ENCODE measurements around the gene TTC23L.

TTC23L gene

GRCh38 chr5:34923694-34924461 lies 84.9 kb downstream of the TTC23L start:
- H3K4me3 Mint-ChIP-seq = no peak overlapping the region
- peak overlapping the region in 1 of 2 donors; percentile 15 for H3K27ac Mint-ChIP-seq
- no peaks in the 10 kb centered on the region for H3K9me3 Mint-ChIP-seq
- peaks cover 80% of the 10 kb centered on the region for H3K36me3 Mint-ChIP-seq (ENCODE audit: insufficient read depth)
- DNase-seq = no peak
- ATAC-seq (replicated peaks) = peak; percentile 56
- peaks cover 2 to 3% of the 10 kb centered on the region in 2 donors for H3K4me1 Mint-ChIP-seq (ENCODE audit: low read depth in 2 of 2)
- no peaks in the 10 kb centered on the region for H3K27me3 Mint-ChIP-seq

GRCh38 chr5:34924462-34924765 lies 85.5 kb downstream of the TTC23L start:
- DNase-seq (no peak), ATAC-seq (replicated peaks) (no peak)
- Mint-ChIP-seq H3K27me3 (no peaks in the 10 kb centered on the region), H3K27ac (no peak overlapping the region), H3K36me3 (ENCODE audit: insufficient read depth) (peaks cover 79% of the 10 kb centered on the region), H3K4me3 (no peak overlapping the region), H3K4me1 (ENCODE audit: low read depth in 2 of 2) (peaks cover 5 to 8% of the 10 kb centered on the region in 2 donors), H3K9me3 (no peaks in the 10 kb centered on the region)

GRCh38 chr5:34926318-34926888 lies 87.4 kb downstream of the TTC23L start:
- DNase-seq (no peak), ATAC-seq (replicated peaks) (no peak)
- Mint-ChIP-seq H3K4me3 (no peak overlapping the region), H3K9me3 (no peaks in the 10 kb centered on the region), H3K27me3 (no peaks in the 10 kb centered on the region), H3K4me1 (ENCODE audit: low read depth in 2 of 2) (peaks cover 16 to 22% of the 10 kb centered on the region in 2 donors), H3K36me3 (ENCODE audit: insufficient read depth) (peaks cover 61% of the 10 kb centered on the region), H3K27ac (no peak overlapping the region)

- Mint-ChIP-seq H3K4me3 (no peak overlapping the region), H3K36me3 (ENCODE audit: insufficient read depth) (peaks cover 48% of the 10 kb centered on the region), H3K27ac (no peak overlapping the region), H3K4me1 (ENCODE audit: low read depth in 2 of 2) (peaks cover 22 to 28% of the 10 kb centered on the region in 2 donors), H3K9me3 (no peaks in the 10 kb centered on the region), H3K27me3 (no peaks in the 10 kb centered on the region)
- no peak for ATAC-seq (replicated peaks)
- DNase-seq = no peak
Measured at GRCh38 chr5:34927785-34928184, 88.8 kb downstream of the TTC23L start.

GRCh38 chr5:34928267-34928666 lies 89.3 kb downstream of the TTC23L start:
- Mint-ChIP-seq H3K4me3 (peak overlapping the region; percentile 98 to 99), H3K27me3 (no peaks in the 10 kb centered on the region), H3K36me3 (ENCODE audit: insufficient read depth) (peaks cover 43% of the 10 kb centered on the region), H3K27ac (no peak overlapping the region), H3K4me1 (ENCODE audit: low read depth in 2 of 2) (peaks cover 22 to 28% of the 10 kb centered on the region in 2 donors), H3K9me3 (no peaks in the 10 kb centered on the region)
- ATAC-seq (replicated peaks) = no peak
- no peak for DNase-seq

GRCh38 chr5:34929134-34929719 lies 90.3 kb downstream of the TTC23L start, which contains the start of gene DNAJC21:
Gene DNAJC21, plus strand, starts transcription at chr5:34929559. Its CDS starts 261 bp downstream, at chr5:34929820.
- H3K4me3 Mint-ChIP-seq = peak within 1 kb of the TSS; percentile 98 to 99
- no peaks in the 10 kb centered on the region for H3K27me3 Mint-ChIP-seq
- H3K4me1 Mint-ChIP-seq (ENCODE audit: low read depth in 2 of 2) = peaks cover 24 to 34% of the 10 kb centered on the region in 2 donors
- peaks cover 40% of the 10 kb centered on the region for H3K36me3 Mint-ChIP-seq (ENCODE audit: insufficient read depth)
- ATAC-seq (replicated peaks) (peak; percentile 80), DNase-seq (peak; percentile 96 to 98 (median 97))
- H3K9me3 Mint-ChIP-seq = no peaks in the 10 kb centered on the region
- peak within 1 kb of the TSS; percentile 95 to 96 for H3K27ac Mint-ChIP-seq

GRCh38 chr5:34929720-34930461 lies 90.9 kb downstream of the TTC23L start:
- Mint-ChIP-seq H3K4me3 (peak overlapping the region; percentile 98 to 99), H3K27me3 (no peaks in the 10 kb centered on the region), H3K9me3 (no peaks in the 10 kb centered on the region), H3K36me3 (ENCODE audit: insufficient read depth) (peaks cover 35% of the 10 kb centered on the region), H3K27ac (peak overlapping the region; percentile 95 to 96), H3K4me1 (ENCODE audit: low read depth in 2 of 2) (peaks cover 26 to 34% of the 10 kb centered on the region in 2 donors)
- peak; percentile 72 for ATAC-seq (replicated peaks)
- DNase-seq = peak; percentile 75 to 78 (median 77)

GRCh38 chr5:34930462-34930844 lies 91.5 kb downstream of the TTC23L start:
- DNase-seq (no peak), ATAC-seq (replicated peaks) (no peak)
- H3K4me1 Mint-ChIP-seq (ENCODE audit: low read depth in 2 of 2) = peaks cover 27 to 34% of the 10 kb centered on the region in 2 donors

GRCh38 chr5:34930870-34931269 lies 91.9 kb downstream of the TTC23L start:
- Mint-ChIP-seq H3K27ac (peak overlapping the region in 1 of 2 donors; percentile 96), H3K4me1 (ENCODE audit: low read depth in 2 of 2) (peaks cover 27 to 34% of the 10 kb centered on the region in 2 donors), H3K4me3 (peak overlapping the region; percentile 98 to 99)

More at GRCh38 chr5:34930462-34930844, 91.5 kb downstream of the TTC23L start:
- no peaks in the 10 kb centered on the region for H3K9me3 Mint-ChIP-seq
- H3K27me3 Mint-ChIP-seq = no peaks in the 10 kb centered on the region
- H3K4me3 Mint-ChIP-seq = peak overlapping the region; percentile 98 to 99
- peak overlapping the region; percentile 95 to 96 for H3K27ac Mint-ChIP-seq
- H3K36me3 Mint-ChIP-seq (ENCODE audit: insufficient read depth) = peaks cover 35% of the 10 kb centered on the region

GRCh38 chr5:34932947-34933346 lies 94.0 kb downstream of the TTC23L start:
- Mint-ChIP-seq H3K27ac (no peak overlapping the region), H3K36me3 (ENCODE audit: insufficient read depth) (peaks cover 44% of the 10 kb centered on the region), H3K27me3 (no peaks in the 10 kb centered on the region), H3K4me1 (ENCODE audit: low read depth in 2 of 2) (peaks cover 27 to 34% of the 10 kb centered on the region in 2 donors), H3K9me3 (no peaks in the 10 kb centered on the region), H3K4me3 (no peak overlapping the region)
- ATAC-seq (replicated peaks) (no peak), DNase-seq (no peak)

More at GRCh38 chr5:34930870-34931269, 91.9 kb downstream of the TTC23L start:
- no peak for DNase-seq
- no peak for ATAC-seq (replicated peaks)
- H3K9me3 Mint-ChIP-seq = no peaks in the 10 kb centered on the region
- peaks cover 35% of the 10 kb centered on the region for H3K36me3 Mint-ChIP-seq (ENCODE audit: insufficient read depth)
- no peaks in the 10 kb centered on the region for H3K27me3 Mint-ChIP-seq

- Mint-ChIP-seq H3K4me1 (ENCODE audit: low read depth in 2 of 2) (no peaks in the 10 kb centered on the region), H3K27me3 (no peaks in the 10 kb centered on the region), H3K27ac (no peak overlapping the region), H3K36me3 (ENCODE audit: insufficient read depth) (peaks cover 77% of the 10 kb centered on the region), H3K4me3 (no peak overlapping the region), H3K9me3 (no peaks in the 10 kb centered on the region)
- DNase-seq (no peak), ATAC-seq (replicated peaks) (no peak)
Measured at GRCh38 chr5:34941936-34942335, 103.0 kb downstream of the TTC23L start.

GRCh38 chr5:34944044-34944443 lies 105.1 kb downstream of the TTC23L start:
- no peak for ATAC-seq (replicated peaks)
- Mint-ChIP-seq H3K4me1 (ENCODE audit: low read depth in 2 of 2) (no peaks in the 10 kb centered on the region), H3K4me3 (no peak overlapping the region), H3K36me3 (ENCODE audit: insufficient read depth) (peaks cover 74% of the 10 kb centered on the region), H3K27ac (no peak overlapping the region), H3K27me3 (no peaks in the 10 kb centered on the region), H3K9me3 (no peaks in the 10 kb centered on the region)
- DNase-seq = no peak

- no peak overlapping the region for H3K4me3 Mint-ChIP-seq
- peaks cover 74% of the 10 kb centered on the region for H3K36me3 Mint-ChIP-seq (ENCODE audit: insufficient read depth)
- no peaks in the 10 kb centered on the region for H3K4me1 Mint-ChIP-seq (ENCODE audit: low read depth in 2 of 2)
- H3K27me3 Mint-ChIP-seq = no peaks in the 10 kb centered on the region
- DNase-seq = no peak
- no peak for ATAC-seq (replicated peaks)
- no peaks in the 10 kb centered on the region for H3K9me3 Mint-ChIP-seq
- no peak overlapping the region for H3K27ac Mint-ChIP-seq
Measured at GRCh38 chr5:34944460-34945047, 105.6 kb downstream of the TTC23L start.
